Esophagus squamous epithelium (tissue), 5 donors: ENCODE measurements around the gene CHST12. TPM values are rescaled to one million over a fixed set of nuclear protein-coding genes. Genes with fewer than 3 reads are reported as not detected.

Experiments used
- DNase-seq: peaks from one replicate; lab custom pipeline; 2025; lab: John Stamatoyannopoulos, UW
- H3K27ac ChIP-seq, 4 donors: fragments of 200-600 bp; sonication (generic); one replicate each; pipeline ENCODE4 v1.5.1; 2016 to 2019; ENCODE audit warnings: mild to moderate bottlenecking in 1 of 4
- H3K27me3 ChIP-seq, 4 donors: fragments of 200-600 bp; sonication (generic); 1 replicate in 3 of 4; 2 replicates in 1 of 4; pipeline versions ENCODE4 v1.5.1 to v1.6.0; 2017 to 2021; ENCODE audit warnings: antibody characterized with exemption in 1 of 4
- H3K36me3 ChIP-seq, 3 donors: fragments of 200-600 bp; sonication (generic); one replicate each; pipeline ENCODE4 v1.5.1; 2016 to 2019
- H3K4me1 ChIP-seq, 3 donors: fragments of 200-600 bp; sonication (generic); one replicate each; pipeline ENCODE4 v1.5.1; 2017 to 2019
- H3K4me3 ChIP-seq, 4 donors: fragments of 200-600 bp; sonication (generic); 1 replicate in 3 of 4; 2 replicates in 1 of 4; pipeline ENCODE4 v1.5.1; 2016 to 2019; ENCODE audit warnings: mild to moderate bottlenecking in 2 of 4, moderate library complexity in 1 of 4
- H3K9me3 ChIP-seq, 3 donors: fragments of 200-600 bp; sonication (generic); one replicate each; pipeline ENCODE4 v1.5.1; 2016 to 2019
- POLR2A ChIP-seq, 4 donors: fragments of 450-650 bp; IDR thresholded peaks; one replicate each; pipeline ENCODE4 v1.6.1; 2017; ENCODE audit warnings: antibody characterized with exemption in 4 of 4, mild to moderate bottlenecking in 4 of 4, moderate library complexity in 3 of 4
- WGBS, 2 donors: methylation state at CpG; one replicate each; pipeline ENCODE4 v1.1.5; 2018; 5-methylcytosine and 5-hydroxymethylcytosine counted together
- intact Hi-C: fragments of 100-400 bp; cut with DNase I; formaldehyde crosslinking; loops from one replicate; pipeline ENCODE4 v1.15.0; 2022
- total RNA-seq, 4 donors: library from RNA; depleted of rRNA; stranded (reverse); fragments of >200 nt; gene quantifications; one replicate each; pipeline ENCODE4 v1.1.0, GENCODE V29; 2016
- TF ChIP-seq, protein P1 (sequence below), 6 experiments: fragments of 450-650 bp in 4 of 6; fragments of 200-600 bp in 2 of 6; sonication (generic) in 2 of 6; IDR thresholded peaks; one replicate each; pipeline ENCODE4 v1.5.1; 2016 to 2019; ENCODE audit warnings: antibody characterized with exemption in 6 of 6, mild to moderate bottlenecking in 4 of 6, moderate library complexity in 4 of 6
- donor health status: DM: yes; HTN: yes; CAD: no.

Gene CHST12
- total RNA-seq: 10 to 100 TPM in 1 of 4 donors, 1 to 10 TPM in 3; 1.5 to 11.8 (median 5.0) TPM

DNA sequence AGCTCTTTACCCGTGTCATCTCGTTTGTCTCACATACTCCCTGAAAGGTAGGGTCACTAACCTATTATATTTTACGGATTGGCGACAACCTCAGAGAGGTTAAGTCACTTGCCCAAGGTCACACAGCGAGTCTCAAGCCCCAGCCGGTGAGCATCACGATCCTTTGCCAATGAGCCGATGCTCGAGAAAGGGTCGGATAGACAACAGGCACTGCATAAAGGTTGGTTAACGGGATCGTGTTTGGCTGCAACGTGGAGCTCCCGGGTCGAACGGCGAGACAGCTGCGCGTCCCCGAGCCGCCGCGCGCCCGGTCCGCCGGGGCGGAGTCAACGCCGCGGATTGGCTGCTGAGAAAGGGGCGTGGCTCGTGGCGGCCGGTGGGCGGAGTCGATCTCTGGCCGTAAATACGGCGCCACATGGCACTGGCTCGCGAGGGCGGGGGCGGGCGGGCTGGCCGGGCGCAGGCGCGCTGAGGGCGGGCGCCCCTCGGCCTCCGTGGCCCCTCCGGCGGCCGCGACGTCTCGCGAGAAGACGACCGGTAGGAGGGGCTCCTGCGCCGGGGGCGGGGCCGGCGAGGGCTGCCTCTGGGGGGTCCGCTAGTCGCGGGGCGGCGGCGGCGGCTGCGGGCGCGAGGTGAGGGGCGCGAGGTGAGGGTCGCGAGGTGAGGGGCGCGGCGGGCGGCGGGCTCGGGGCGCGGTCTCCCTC lies at the start of gene CHST12:
TSS of gene CHST12 (plus strand) at position 598 of the 704 bp plus-strand sequence. CDS start 29,029 bp downstream, outside the sequence.
- H3K27me3 ChIP-seq: no peaks in the 10 kb centered on the region
- DNase-seq: peak; percentile 57
- H3K4me1 ChIP-seq: peaks cover 18 to 76% (median 27%) of the 10 kb centered on the region in 3 donors
- intact Hi-C loops: no loop called here
- TF ChIP-seq POLR2A (IDR thresholded peaks at IDR 0.05): peak in 2 of 4 donors; percentile 24 to 36
- TF ChIP-seq, protein P1, sequence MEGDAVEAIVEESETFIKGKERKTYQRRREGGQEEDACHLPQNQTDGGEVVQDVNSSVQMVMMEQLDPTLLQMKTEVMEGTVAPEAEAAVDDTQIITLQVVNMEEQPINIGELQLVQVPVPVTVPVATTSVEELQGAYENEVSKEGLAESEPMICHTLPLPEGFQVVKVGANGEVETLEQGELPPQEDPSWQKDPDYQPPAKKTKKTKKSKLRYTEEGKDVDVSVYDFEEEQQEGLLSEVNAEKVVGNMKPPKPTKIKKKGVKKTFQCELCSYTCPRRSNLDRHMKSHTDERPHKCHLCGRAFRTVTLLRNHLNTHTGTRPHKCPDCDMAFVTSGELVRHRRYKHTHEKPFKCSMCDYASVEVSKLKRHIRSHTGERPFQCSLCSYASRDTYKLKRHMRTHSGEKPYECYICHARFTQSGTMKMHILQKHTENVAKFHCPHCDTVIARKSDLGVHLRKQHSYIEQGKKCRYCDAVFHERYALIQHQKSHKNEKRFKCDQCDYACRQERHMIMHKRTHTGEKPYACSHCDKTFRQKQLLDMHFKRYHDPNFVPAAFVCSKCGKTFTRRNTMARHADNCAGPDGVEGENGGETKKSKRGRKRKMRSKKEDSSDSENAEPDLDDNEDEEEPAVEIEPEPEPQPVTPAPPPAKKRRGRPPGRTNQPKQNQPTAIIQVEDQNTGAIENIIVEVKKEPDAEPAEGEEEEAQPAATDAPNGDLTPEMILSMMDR (IDR thresholded peaks at IDR 0.05): no peak
- 3 to 12% methylated on average over 10 to 12 of the region's 89 CpGs for WGBS, 2 donors
- H3K27ac ChIP-seq: peak within 1 kb of the TSS; percentile 73 to 89 (median 84)
- H3K36me3 ChIP-seq: no peaks in the 10 kb centered on the region
- H3K4me3 ChIP-seq: peak within 1 kb of the TSS; percentile 68 to 97 (median 78)
- H3K9me3 ChIP-seq: no peaks in the 10 kb centered on the region

DNA sequence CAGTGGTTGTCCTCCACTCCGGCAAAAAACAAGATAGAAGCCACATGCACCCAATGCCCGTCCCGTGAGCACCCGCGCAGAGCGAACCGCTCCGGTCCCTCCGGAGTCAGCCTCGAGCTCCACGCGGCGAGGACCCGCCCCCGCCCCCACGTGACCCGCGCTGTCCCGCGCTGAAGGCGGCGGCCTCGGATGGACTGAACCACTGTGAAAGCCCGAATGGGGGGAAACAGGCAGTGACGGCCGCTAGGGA lies 49.5 kb upstream of the CHST12 start:
- H3K27ac ChIP-seq: peak overlapping the region; percentile 95 to 99 (median 98)
- H3K4me1 ChIP-seq: peaks cover 29 to 50% (median 31%) of the 10 kb centered on the region in 3 donors
- no peaks in the 10 kb centered on the region for H3K9me3 ChIP-seq
- peak in 1 of 4 donors; percentile 44 for TF ChIP-seq POLR2A (IDR thresholded peaks at IDR 0.05)
- TF ChIP-seq, protein P1 (IDR thresholded peaks at IDR 0.05): no peak
- H3K27me3 ChIP-seq: no peaks in the 10 kb centered on the region
- peaks cover 0 to 21% (median 0%) of the 10 kb centered on the region in 3 donors for H3K36me3 ChIP-seq
- peak; percentile 44 for DNase-seq
- 0% methylated on average over 2 to 11 of the region's 26 CpGs for WGBS, 2 donors
- intact Hi-C loops: loop anchor here (10.0 kb wide), 1 partner anchor 109 kb away; the partner anchor contains the start of genes MRM2 and NUDT1
- peak overlapping the region; percentile 78 to 99 (median 96) for H3K4me3 ChIP-seq

DNA sequence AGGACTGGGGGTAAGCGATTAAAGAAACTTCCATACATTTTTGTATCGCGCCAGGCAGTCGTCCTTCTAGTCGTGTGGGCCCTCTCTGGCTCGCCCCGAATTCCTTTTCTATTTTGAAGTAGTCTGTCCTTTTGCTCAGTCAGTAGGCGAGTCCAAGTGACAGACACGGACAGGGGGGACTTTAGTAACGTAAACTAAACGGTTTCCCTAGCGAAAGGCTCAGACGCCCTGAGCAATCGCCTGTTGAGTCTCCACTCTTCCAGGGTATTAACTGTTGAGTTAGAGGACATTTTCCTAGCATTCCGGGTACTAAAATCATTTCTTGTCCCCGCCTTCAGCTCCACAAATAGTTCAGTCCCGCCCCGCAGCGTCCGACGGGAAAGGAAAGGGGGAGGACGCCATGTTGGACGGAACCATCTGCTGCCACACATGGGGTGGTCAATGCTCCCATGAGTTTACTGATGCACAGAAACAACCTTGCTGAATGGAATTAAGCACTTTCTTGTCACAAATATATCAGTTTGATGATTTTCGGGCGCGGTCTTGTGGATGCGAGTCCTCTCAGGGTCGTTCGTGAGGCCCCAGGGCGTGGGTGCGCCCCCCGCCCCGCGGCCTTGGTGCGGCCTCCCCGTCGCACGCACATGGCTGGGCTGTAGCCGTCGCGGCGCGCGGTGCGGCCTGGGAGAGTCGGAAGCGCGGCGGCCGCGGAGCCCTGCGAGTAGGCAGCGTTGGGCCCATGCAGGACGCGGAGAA lies 49.0 kb upstream of the CHST12 start, which contains the start of gene EIF3B:
TSS of gene EIF3B (plus strand) at position 642 of the 753 bp plus-strand sequence. CDS start at position 737, 95 bp downstream.
- intact Hi-C loops: loop anchor here (10.0 kb wide), 1 partner anchor 110 kb away; the partner anchor contains the start of genes MRM2 and NUDT1
- 0% methylated on average over 14 to 19 of the region's 55 CpGs for WGBS, 2 donors
- H3K9me3 ChIP-seq: no peaks in the 10 kb centered on the region
- peaks cover 33 to 55% (median 36%) of the 10 kb centered on the region in 3 donors for H3K4me1 ChIP-seq
- H3K27ac ChIP-seq: peak within 1 kb of the TSS; percentile 95 to 99 (median 98)
- peaks cover 0 to 26% (median 0%) of the 10 kb centered on the region in 3 donors for H3K36me3 ChIP-seq
- H3K27me3 ChIP-seq: no peaks in the 10 kb centered on the region
- DNase-seq: peak; percentile 59
- TF ChIP-seq POLR2A (IDR thresholded peaks at IDR 0.05): peak in 2 of 4 donors; percentile 45 to 63
- TF ChIP-seq, protein P1 (IDR thresholded peaks at IDR 0.05): peak in 2 of 6 experiments; percentile 7 to 8
- H3K4me3 ChIP-seq: peak within 1 kb of the TSS; percentile 78 to 99 (median 96)

DNA sequence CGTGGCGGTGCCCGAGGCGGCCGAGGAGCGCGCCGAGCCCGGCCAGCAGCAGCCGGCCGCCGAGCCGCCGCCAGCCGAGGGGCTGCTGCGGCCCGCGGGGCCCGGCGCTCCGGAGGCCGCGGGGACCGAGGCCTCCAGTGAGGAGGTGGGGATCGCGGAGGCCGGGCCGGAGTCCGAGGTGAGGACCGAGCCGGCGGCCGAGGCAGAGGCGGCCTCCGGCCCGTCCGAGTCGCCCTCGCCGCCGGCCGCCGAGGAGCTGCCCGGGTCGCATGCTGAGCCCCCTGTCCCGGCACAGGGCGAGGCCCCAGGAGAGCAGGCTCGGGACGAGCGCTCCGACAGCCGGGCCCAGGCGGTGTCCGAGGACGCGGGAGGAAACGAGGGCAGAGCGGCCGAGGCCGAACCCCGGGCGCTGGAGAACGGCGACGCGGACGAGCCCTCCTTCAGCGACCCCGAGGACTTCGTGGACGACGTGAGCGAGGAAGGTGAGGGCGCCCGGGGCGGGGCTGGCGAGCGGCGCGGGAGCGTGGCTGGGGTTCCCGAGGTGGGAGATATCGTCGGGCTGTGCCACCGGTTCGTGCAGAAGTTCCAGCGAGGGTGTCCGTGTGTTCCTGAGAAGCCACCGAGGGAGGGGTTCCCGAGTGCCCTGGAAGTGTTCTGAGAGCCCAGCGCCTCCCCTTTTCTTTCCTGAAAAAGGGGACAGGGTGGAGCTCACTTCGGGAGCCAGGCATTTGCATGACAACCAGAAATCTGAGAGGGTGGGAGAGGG lies 48.3 kb upstream of the CHST12 start:
- H3K36me3 ChIP-seq: peaks cover 0 to 32% (median 0%) of the 10 kb centered on the region in 3 donors
- H3K9me3 ChIP-seq: no peaks in the 10 kb centered on the region
- WGBS, 2 donors: 0% methylated on average over 2 to 15 of the region's 92 CpGs
- H3K4me1 ChIP-seq: peaks cover 33 to 62% (median 40%) of the 10 kb centered on the region in 3 donors
- H3K27ac ChIP-seq: peak overlapping the region; percentile 95 to 99 (median 98)
- peak overlapping the region; percentile 78 to 99 (median 96) for H3K4me3 ChIP-seq
- TF ChIP-seq, protein P1 (IDR thresholded peaks at IDR 0.05): no peak
- no peak for TF ChIP-seq POLR2A (IDR thresholded peaks at IDR 0.05)
- intact Hi-C loops: loop anchor here (10.0 kb wide), 1 partner anchor 110 kb away; the partner anchor contains the start of genes MRM2 and NUDT1
- no peaks in the 10 kb centered on the region for H3K27me3 ChIP-seq
- DNase-seq: no peak
